ENCODE measurements around the gene TM6SF1.
"Not testable (repeated sequence)": the region's sequence is repeated elsewhere in the genome, so short reads cannot be mapped to it uniquely, and the experiment has no call there.

Gene TM6SF1

GRCh38 chr15:83090465-83090864 lies 17.0 kb upstream of the TM6SF1 start:
- no peak for DNase-seq

- not testable (repeated sequence) for DNase-seq
Observed at GRCh38 chr15:83091965-83092308, 15.5 kb upstream of the TM6SF1 start.

GRCh38 chr15:83092309-83092976 lies 15.0 kb upstream of the TM6SF1 start:
- DNase-seq = no peak

- no peak for DNase-seq
Observed at GRCh38 chr15:83094583-83094982, 12.9 kb upstream of the TM6SF1 start.

GRCh38 chr15:83098079-83098478 lies 9.4 kb upstream of the TM6SF1 start:
- DNase-seq = no peak

- DNase-seq = no peak
Observed at GRCh38 chr15:83099290-83099689, 8.2 kb upstream of the TM6SF1 start.

GRCh38 chr15:83100097-83100646 lies 7.3 kb upstream of the TM6SF1 start:
- DNase-seq = no peak

GRCh38 chr15:83102346-83102745 lies 5.1 kb upstream of the TM6SF1 start:
- DNase-seq = no peak

- DNase-seq = no peak
Observed at GRCh38 chr15:83104141-83104540, 3.3 kb upstream of the TM6SF1 start.

GRCh38 chr15:83105440-83105839 lies 2.0 kb upstream of the TM6SF1 start:
- no peak for DNase-seq

- DNase-seq = no peak
Observed at GRCh38 chr15:83107841-83108181, 366 bp downstream of the TM6SF1 start.

GRCh38 chr15:83108266-83109219 lies 1.1 kb downstream of the TM6SF1 start:
- no peak for DNase-seq

- no peak for DNase-seq
Observed at GRCh38 chr15:83109532-83109931, 2.1 kb downstream of the TM6SF1 start.

- no peak for DNase-seq
Observed at GRCh38 chr15:83110381-83110780, 2.9 kb downstream of the TM6SF1 start.

- DNase-seq = no peak
Observed at GRCh38 chr15:83111149-83111548, 3.7 kb downstream of the TM6SF1 start.

- DNase-seq = no peak
Observed at GRCh38 chr15:83112233-83112955, 4.9 kb downstream of the TM6SF1 start.

- DNase-seq = no peak
Observed at GRCh38 chr15:83112956-83113299, 5.5 kb downstream of the TM6SF1 start.

GRCh38 chr15:83113881-83114674 lies 6.6 kb downstream of the TM6SF1 start:
- no peak for DNase-seq

- no peak for DNase-seq
Observed at GRCh38 chr15:83114856-83115255, 7.4 kb downstream of the TM6SF1 start.

GRCh38 chr15:83115410-83115809 lies 8.0 kb downstream of the TM6SF1 start:
- no peak for DNase-seq

- no peak for DNase-seq
Observed at GRCh38 chr15:83115831-83116565, 8.6 kb downstream of the TM6SF1 start.

- no peak for DNase-seq
Observed at GRCh38 chr15:83118291-83118827, 10.9 kb downstream of the TM6SF1 start.

Data from 8988T (cell line).